ENCODE results near the gene ANXA2.

DNA sequence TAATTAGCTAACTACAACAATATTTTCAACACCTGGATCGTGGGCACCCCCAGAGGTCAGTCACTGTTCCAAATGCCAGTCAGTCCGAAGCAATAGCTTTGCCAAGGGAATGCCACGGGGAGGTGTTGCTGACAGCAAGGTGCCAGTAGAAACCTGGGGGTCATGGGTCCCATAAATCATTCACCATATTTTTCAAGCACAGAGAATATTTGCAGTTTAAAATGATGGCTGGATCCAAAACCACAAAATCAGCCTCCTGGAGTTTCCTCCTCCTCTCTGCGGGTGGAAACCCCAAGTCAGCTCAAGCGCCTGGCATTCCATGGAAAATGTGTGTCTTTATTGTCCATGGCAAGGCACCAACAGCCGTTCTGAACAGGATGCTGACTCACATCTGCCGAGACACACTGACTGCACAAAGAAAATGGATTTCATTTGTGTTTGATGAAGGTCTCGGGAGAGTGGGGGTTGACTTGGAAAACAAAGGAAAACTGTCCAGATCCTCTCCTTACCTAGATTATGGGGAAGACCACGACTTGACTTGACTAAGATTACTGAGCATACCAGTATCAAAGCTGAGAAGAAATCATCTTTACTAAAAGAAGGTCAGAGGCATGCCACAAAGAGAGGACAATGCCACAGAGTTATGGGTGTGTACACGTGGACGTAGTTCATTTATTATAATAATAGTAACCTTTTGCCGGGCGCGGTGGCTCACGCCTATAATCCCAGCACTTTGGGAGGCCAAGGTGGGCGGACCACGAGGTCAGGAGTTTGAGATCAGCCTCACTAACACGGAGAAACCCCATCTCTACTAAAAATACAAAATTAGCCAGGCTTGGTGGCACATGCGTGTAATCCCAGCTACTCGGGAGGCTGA is 26.4 kb downstream of the ANXA2 start:
- TF ChIP-seq, protein P1, sequence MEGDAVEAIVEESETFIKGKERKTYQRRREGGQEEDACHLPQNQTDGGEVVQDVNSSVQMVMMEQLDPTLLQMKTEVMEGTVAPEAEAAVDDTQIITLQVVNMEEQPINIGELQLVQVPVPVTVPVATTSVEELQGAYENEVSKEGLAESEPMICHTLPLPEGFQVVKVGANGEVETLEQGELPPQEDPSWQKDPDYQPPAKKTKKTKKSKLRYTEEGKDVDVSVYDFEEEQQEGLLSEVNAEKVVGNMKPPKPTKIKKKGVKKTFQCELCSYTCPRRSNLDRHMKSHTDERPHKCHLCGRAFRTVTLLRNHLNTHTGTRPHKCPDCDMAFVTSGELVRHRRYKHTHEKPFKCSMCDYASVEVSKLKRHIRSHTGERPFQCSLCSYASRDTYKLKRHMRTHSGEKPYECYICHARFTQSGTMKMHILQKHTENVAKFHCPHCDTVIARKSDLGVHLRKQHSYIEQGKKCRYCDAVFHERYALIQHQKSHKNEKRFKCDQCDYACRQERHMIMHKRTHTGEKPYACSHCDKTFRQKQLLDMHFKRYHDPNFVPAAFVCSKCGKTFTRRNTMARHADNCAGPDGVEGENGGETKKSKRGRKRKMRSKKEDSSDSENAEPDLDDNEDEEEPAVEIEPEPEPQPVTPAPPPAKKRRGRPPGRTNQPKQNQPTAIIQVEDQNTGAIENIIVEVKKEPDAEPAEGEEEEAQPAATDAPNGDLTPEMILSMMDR (conservative IDR thresholded peaks at IDR 0.05; ENCODE audit: low read depth, low read length) = no peak
- no peak for TF ChIP-seq EZH2 (IDR thresholded peaks at IDR 0.05; ENCODE audit: borderline replicate concordance, low read depth, low read length, poor library complexity, severe bottlenecking)

Measured in A673 (cell line).